ENCODE measurements around the gene MAP3K4. TPM values are rescaled to one million over a fixed set of nuclear protein-coding genes. Genes with fewer than 3 reads are reported as not detected.

Gene MAP3K4
- polyA plus RNA-seq, 3 donors: 3.2 to 12.3 (median 3.5) TPM

DNA sequence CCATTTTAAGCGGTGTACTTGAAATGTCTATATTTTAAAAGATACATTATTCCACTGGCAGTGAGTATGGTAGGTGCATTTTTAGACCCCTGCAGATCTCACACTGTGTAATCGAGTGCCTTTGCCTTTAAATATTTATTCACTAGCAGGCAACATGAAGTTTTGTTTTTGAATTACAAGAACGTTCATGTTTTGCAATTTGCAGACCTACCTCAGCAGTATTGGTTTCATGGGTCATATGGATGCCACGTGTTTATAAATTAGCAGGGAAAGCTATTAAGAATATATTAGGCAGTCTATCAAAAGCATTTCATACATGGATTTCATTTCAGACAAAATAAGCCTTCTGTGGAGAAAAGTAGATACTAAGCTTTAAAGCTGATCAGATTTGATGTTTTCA, 7.2 kb downstream of the MAP3K4 start:
- Histone ChIP-seq H3K4me1 (ENCODE audit: control insufficient read depth in 1 of 2, insufficient read depth in 2 of 2, low read length in 2 of 2) (peaks cover 17 to 23% of the 10 kb centered on the region in 2 donors), H3K9me3 (replicated peaks in 1 of 2; ENCODE audit: control insufficient read depth in 1 of 2, insufficient read depth in 1 of 2, low read length in 2 of 2) (no peaks in the 10 kb centered on the region), H3K27ac (ENCODE audit: low read depth in 1 of 2, low read length in 2 of 2) (no peak overlapping the region), H3K9ac (ENCODE audit: insufficient read depth, low read length, poor library complexity, severe bottlenecking) (no peak overlapping the region), H4K20me1 (ENCODE audit: insufficient read depth, low read length) (peaks cover 29% of the 10 kb centered on the region), H3K27me3 (ENCODE audit: control insufficient read depth in 2 of 2, insufficient read depth in 2 of 2, low read length in 2 of 2) (no peaks in the 10 kb centered on the region), H2AFZ (ENCODE audit: insufficient read depth, low read depth, low read length, poor library complexity, severe bottlenecking) (no peak overlapping the region), H3K79me2 (ENCODE audit: insufficient read depth, low read length) (peaks cover 90% of the 10 kb centered on the region), H3K4me3 (replicated peaks in 1 of 3; ENCODE audit: low read depth in 2 of 3, low read length in 3 of 3) (no peak overlapping the region), H3K36me3 (replicated peaks in 1 of 2; ENCODE audit: control insufficient read depth in 1 of 2, insufficient read depth in 2 of 2, low read length in 2 of 2) (no peaks in the 10 kb centered on the region), H3K4me2 (replicated peaks; ENCODE audit: extremely low read depth, low read length, poor library complexity, severe bottlenecking) (no peak overlapping the region)
- Mint-ChIP-seq H3K36me3 (peaks cover 2 to 4% of the 10 kb centered on the region in 2 donors), H3K9me3 (no peaks in the 10 kb centered on the region), H3K4me1 (peaks cover 26% of the 10 kb centered on the region), H3K27ac (no peak overlapping the region), H3K4me3 (no peak overlapping the region), H3K27me3 (ENCODE audit: low read depth in 3 of 3) (no peaks in the 10 kb centered on the region)
- intact Hi-C loops (cut with micrococcal nuclease): loop anchor here (5.0 to 10.0 kb wide), 2 partner anchors 266 to 359 kb away; no protein-coding TSS in a partner anchor
- WGBS (ENCODE audit: insufficient coverage): no CpG with 5 or more reads among the region's 4 CpGs
- TF ChIP-seq, protein P1, sequence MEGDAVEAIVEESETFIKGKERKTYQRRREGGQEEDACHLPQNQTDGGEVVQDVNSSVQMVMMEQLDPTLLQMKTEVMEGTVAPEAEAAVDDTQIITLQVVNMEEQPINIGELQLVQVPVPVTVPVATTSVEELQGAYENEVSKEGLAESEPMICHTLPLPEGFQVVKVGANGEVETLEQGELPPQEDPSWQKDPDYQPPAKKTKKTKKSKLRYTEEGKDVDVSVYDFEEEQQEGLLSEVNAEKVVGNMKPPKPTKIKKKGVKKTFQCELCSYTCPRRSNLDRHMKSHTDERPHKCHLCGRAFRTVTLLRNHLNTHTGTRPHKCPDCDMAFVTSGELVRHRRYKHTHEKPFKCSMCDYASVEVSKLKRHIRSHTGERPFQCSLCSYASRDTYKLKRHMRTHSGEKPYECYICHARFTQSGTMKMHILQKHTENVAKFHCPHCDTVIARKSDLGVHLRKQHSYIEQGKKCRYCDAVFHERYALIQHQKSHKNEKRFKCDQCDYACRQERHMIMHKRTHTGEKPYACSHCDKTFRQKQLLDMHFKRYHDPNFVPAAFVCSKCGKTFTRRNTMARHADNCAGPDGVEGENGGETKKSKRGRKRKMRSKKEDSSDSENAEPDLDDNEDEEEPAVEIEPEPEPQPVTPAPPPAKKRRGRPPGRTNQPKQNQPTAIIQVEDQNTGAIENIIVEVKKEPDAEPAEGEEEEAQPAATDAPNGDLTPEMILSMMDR (IDR thresholded peaks at IDR 0.05): no peak
- DNase-seq: no peak

DNA sequence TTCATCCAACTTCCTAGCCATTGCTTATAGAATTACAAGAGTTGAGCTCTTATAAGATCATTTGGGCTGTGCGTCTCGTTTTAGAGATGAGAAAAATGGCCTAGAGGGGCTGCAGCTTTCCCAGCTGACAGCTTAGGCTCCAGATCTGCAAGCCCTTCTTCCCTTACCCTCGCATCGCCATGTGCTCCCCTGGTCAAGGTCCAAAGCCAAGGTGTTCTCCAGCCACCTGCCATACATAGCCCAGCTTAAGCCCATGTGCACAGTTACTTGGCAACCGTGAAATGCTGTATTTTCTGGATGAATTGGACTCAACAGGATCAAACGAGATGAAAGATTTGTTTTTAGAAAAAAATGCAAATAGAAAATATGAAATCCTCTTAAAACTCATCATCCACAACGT, 7.9 kb downstream of the MAP3K4 start:
- Histone ChIP-seq H3K79me2 (ENCODE audit: insufficient read depth, low read length) (peaks cover 89% of the 10 kb centered on the region), H3K36me3 (replicated peaks in 1 of 2; ENCODE audit: control insufficient read depth in 1 of 2, insufficient read depth in 2 of 2, low read length in 2 of 2) (no peaks in the 10 kb centered on the region), H3K27ac (ENCODE audit: low read depth in 1 of 2, low read length in 2 of 2) (no peak overlapping the region), H4K20me1 (ENCODE audit: insufficient read depth, low read length) (peaks cover 33% of the 10 kb centered on the region), H3K4me1 (ENCODE audit: control insufficient read depth in 1 of 2, insufficient read depth in 2 of 2, low read length in 2 of 2) (peaks cover 17 to 23% of the 10 kb centered on the region in 2 donors), H2AFZ (ENCODE audit: insufficient read depth, low read depth, low read length, poor library complexity, severe bottlenecking) (no peak overlapping the region), H3K27me3 (ENCODE audit: control insufficient read depth in 2 of 2, insufficient read depth in 2 of 2, low read length in 2 of 2) (no peaks in the 10 kb centered on the region), H3K4me2 (replicated peaks; ENCODE audit: extremely low read depth, low read length, poor library complexity, severe bottlenecking) (no peak overlapping the region), H3K4me3 (replicated peaks in 1 of 3; ENCODE audit: low read depth in 2 of 3, low read length in 3 of 3) (no peak overlapping the region), H3K9me3 (replicated peaks in 1 of 2; ENCODE audit: control insufficient read depth in 1 of 2, insufficient read depth in 1 of 2, low read length in 2 of 2) (no peaks in the 10 kb centered on the region), H3K9ac (ENCODE audit: insufficient read depth, low read length, poor library complexity, severe bottlenecking) (no peak overlapping the region)
- peaks cover 21% of the 10 kb centered on the region for H3K4me1 Mint-ChIP-seq
- no peaks in the 10 kb centered on the region for H3K9me3 Mint-ChIP-seq
- DNase-seq: no peak
- TF ChIP-seq, protein P1 (IDR thresholded peaks at IDR 0.05): no peak
- no peak overlapping the region for H3K27ac Mint-ChIP-seq
- H3K4me3 Mint-ChIP-seq: no peak overlapping the region
- peaks cover 0 to 3% of the 10 kb centered on the region in 2 donors for H3K36me3 Mint-ChIP-seq
- intact Hi-C loops (cut with micrococcal nuclease): loop anchor here (5.0 to 10.0 kb wide), 2 partner anchors 265 to 358 kb away; no protein-coding TSS in a partner anchor
- H3K27me3 Mint-ChIP-seq (ENCODE audit: low read depth in 3 of 3): no peaks in the 10 kb centered on the region
- WGBS (ENCODE audit: insufficient coverage): 92% methylated on average over 2 of the region's 7 CpGs

Measured in CD14-positive monocyte (primary cell).